CD14-positive monocyte (primary cell): ENCODE data around the gene PTPRN2. TPM values are rescaled to one million over a fixed set of nuclear protein-coding genes. Genes with fewer than 3 reads are reported as not detected.

Experiments
- DNase-seq, 3 donors: peaks; one replicate each; pipeline ENCODE4 v3.0.0-alpha.2; 2011 to 2022
- H2AFZ ChIP-seq: 2 replicates; pipeline ENCODE4 v1.6.0; 2012; ENCODE audit warnings: mild to moderate bottlenecking, low read depth, low read length, inconsistent platforms; ENCODE audit not compliant: insufficient read depth, poor library complexity, severe bottlenecking
- H3K27ac ChIP-seq, 2 donors: 1 replicate in 1 of 2; 2 replicates in 1 of 2; pipeline ENCODE4 v1.5.1; 2012 to 2013; ENCODE audit warnings: low read length in 2 of 2, control low read depth in 1 of 2, inconsistent platforms in 1 of 2, low read depth in 1 of 2, mild to moderate bottlenecking in 1 of 2
- H3K27me3 ChIP-seq, 2 donors: one replicate each; pipeline versions ENCODE4 v1.6.0 to v1.6.1; 2011 to 2013; ENCODE audit warnings: low read length in 2 of 2; ENCODE audit not compliant: control insufficient read depth in 2 of 2, insufficient read depth in 2 of 2
- H3K36me3 ChIP-seq, 2 donors: replicated peaks in 1 of 2; 1 replicate in 1 of 2; 2 replicates in 1 of 2; pipeline versions ENCODE4 v1.5.1 to v1.6.1; 2012 to 2013; ENCODE audit warnings: low read length in 2 of 2, control low read depth in 1 of 2, inconsistent platforms in 1 of 2, mild to moderate bottlenecking in 1 of 2; ENCODE audit not compliant: insufficient read depth in 2 of 2, control insufficient read depth in 1 of 2
- H3K4me1 ChIP-seq, 2 donors: 1 replicate in 1 of 2; 2 replicates in 1 of 2; pipeline versions ENCODE4 v1.5.1 to v1.6.1; 2012 to 2013; ENCODE audit warnings: low read length in 2 of 2, control low read depth in 1 of 2, inconsistent platforms in 1 of 2, mild to moderate bottlenecking in 1 of 2, moderate library complexity in 1 of 2; ENCODE audit not compliant: insufficient read depth in 2 of 2, control insufficient read depth in 1 of 2
- H3K4me2 ChIP-seq: replicated peaks from 2 replicates; pipeline ENCODE3; 2012; ENCODE audit warnings: low read length, moderate library complexity, mild to moderate bottlenecking; ENCODE audit not compliant: poor library complexity, severe bottlenecking; ENCODE audit errors: extremely low read depth
- H3K4me3 ChIP-seq, 3 experiments: fragments of 200-600 bp in 1 of 3; sonication (generic) in 1 of 3; replicated peaks in 1 of 3; 1 replicate in 2 of 3; 2 replicates in 1 of 3; pipeline ENCODE4 v1.5.1; 2011 to 2013; ENCODE audit warnings: low read length in 3 of 3, mild to moderate bottlenecking in 3 of 3, control low read depth in 2 of 3, low read depth in 2 of 3, inconsistent platforms in 1 of 3, moderate library complexity in 1 of 3
- H3K79me2 ChIP-seq: 2 replicates; pipeline ENCODE4 v1.6.0; 2012; ENCODE audit warnings: mild to moderate bottlenecking, control low read depth, inconsistent platforms, low read length, moderate library complexity; ENCODE audit not compliant: insufficient read depth
- H3K9ac ChIP-seq: 2 replicates; pipeline ENCODE4 v1.6.0; 2017; ENCODE audit warnings: low read length, mild to moderate bottlenecking; ENCODE audit not compliant: insufficient read depth, poor library complexity, severe bottlenecking
- H3K9me3 ChIP-seq, 2 donors: replicated peaks in 1 of 2; 1 replicate in 1 of 2; 2 replicates in 1 of 2; pipeline versions ENCODE4 v1.5.1 to v1.6.1; 2012 to 2013; ENCODE audit warnings: low read length in 2 of 2, control low read depth in 1 of 2; ENCODE audit not compliant: control insufficient read depth in 1 of 2, insufficient read depth in 1 of 2
- H4K20me1 ChIP-seq: 2 replicates; pipeline ENCODE4 v1.6.0; 2012; ENCODE audit warnings: mild to moderate bottlenecking, low read length, control low read depth, moderate library complexity; ENCODE audit not compliant: insufficient read depth
- H3K27ac Mint-ChIP-seq, 7 donors: one replicate each; pipeline ENCODE4 v1.8.0; 2020; ENCODE audit warnings: mild to moderate bottlenecking in 7 of 7, mixed read lengths in 7 of 7, moderate library complexity in 6 of 7, inconsistent platforms in 2 of 7
- H3K27me3 Mint-ChIP-seq, 3 donors: one replicate each; pipeline ENCODE4 v1.8.0; 2021 to 2022; ENCODE audit warnings: low read depth in 3 of 3, mild to moderate bottlenecking in 3 of 3, mixed read lengths in 3 of 3, moderate library complexity in 3 of 3, inconsistent platforms in 1 of 3
- H3K36me3 Mint-ChIP-seq, 2 donors: one replicate each; pipeline ENCODE4 v1.8.0; 2020; ENCODE audit warnings: mixed read lengths in 2 of 2, inconsistent platforms in 1 of 2, mild to moderate bottlenecking in 1 of 2
- H3K4me1 Mint-ChIP-seq: one replicate; pipeline ENCODE4 v1.8.0; 2020; ENCODE audit warnings: mild to moderate bottlenecking, mixed read lengths
- H3K4me3 Mint-ChIP-seq, 2 donors: one replicate each; pipeline ENCODE4 v1.8.0; 2020; ENCODE audit warnings: mild to moderate bottlenecking in 2 of 2, mixed read lengths in 2 of 2, moderate library complexity in 1 of 2
- H3K9me3 Mint-ChIP-seq, 7 donors: one replicate each; pipeline ENCODE4 v1.8.0; 2020 to 2022; ENCODE audit warnings: mixed read lengths in 7 of 7, mild to moderate bottlenecking in 6 of 7, moderate library complexity in 6 of 7, inconsistent platforms in 2 of 7
- CTCF ChIP-seq: fragments of 200-600 bp; IDR thresholded peaks from one replicate; pipeline ENCODE4 v1.8.0; 2022; ENCODE audit warnings: antibody characterized with exemption, mild to moderate bottlenecking
- WGBS: methylation state at CpG from one replicate; pipeline ENCODE4 v1.1.5; 2013; ENCODE audit warnings: missing lambda C conversion rate; ENCODE audit not compliant: insufficient coverage; 5-methylcytosine and 5-hydroxymethylcytosine counted together
- intact Hi-C, 2 donors: fragments of 100-400 bp; cut with micrococcal nuclease; formaldehyde crosslinking; loops; one replicate each; pipeline versions ENCODE4 v1.15.0 to v1.15.1; 2023
- polyA plus RNA-seq, 3 donors: library from polyadenylated mRNA; depleted of rRNA in 1 of 3; unstranded in 2 of 3; stranded (reverse) in 1 of 3; fragments of 300-500 nt in 2 of 3; fragments of >200 nt in 1 of 3; fragmentation: Illumina TruSeq in 2 of 3; gene quantifications; 1 replicate in 2 of 3; 2 replicates in 1 of 3; pipeline ENCODE4 v1.2.3, GENCODE V29; 2012 to 2021

PTPRN2 gene
- polyA plus RNA-seq, 3 donors = 0.25 to 1.4 (median 0.97) TPM

GRCh38 chr7:157818701-157819454 is 768.7 kb downstream of the PTPRN2 start:
- WGBS = 90% methylated on average over 17 of the region's 20 CpGs
- no peak for TF ChIP-seq CTCF

GRCh38 chr7:157817944-157818700 is 769.5 kb downstream of the PTPRN2 start:
- H3K27ac Mint-ChIP-seq = no peak overlapping the region

More at GRCh38 chr7:157818701-157819454, 768.7 kb downstream of the PTPRN2 start:
- no peak overlapping the region for H3K9ac ChIP-seq
- H3K27me3 ChIP-seq = no peaks in the 10 kb centered on the region
- H3K79me2 ChIP-seq = no peaks in the 10 kb centered on the region
- no peak for DNase-seq
- H3K4me2 ChIP-seq = no peak overlapping the region
- H3K9me3 ChIP-seq = no peaks in the 10 kb centered on the region
- H3K9me3 Mint-ChIP-seq = peaks cover 0 to 3% (median 0%) of the 10 kb centered on the region in 7 donors
- no peaks in the 10 kb centered on the region for H3K4me1 ChIP-seq
- H3K36me3 Mint-ChIP-seq = no peaks in the 10 kb centered on the region
- no peaks in the 10 kb centered on the region for H3K36me3 ChIP-seq
- no peak overlapping the region for H3K27ac Mint-ChIP-seq
- peaks cover 2 to 4% (median 3%) of the 10 kb centered on the region in 3 donors for H3K27me3 Mint-ChIP-seq
- no peak overlapping the region for H2AFZ ChIP-seq
- intact Hi-C loops = no loop called here
- no peak overlapping the region for H3K4me3 ChIP-seq
- no peak overlapping the region for H3K4me3 Mint-ChIP-seq
- H4K20me1 ChIP-seq = no peaks in the 10 kb centered on the region
- H3K27ac ChIP-seq = no peak overlapping the region
- H3K4me1 Mint-ChIP-seq = no peaks in the 10 kb centered on the region

More at GRCh38 chr7:157817944-157818700, 769.5 kb downstream of the PTPRN2 start:
- H3K4me1 Mint-ChIP-seq = no peaks in the 10 kb centered on the region
- Histone ChIP-seq H4K20me1 (no peaks in the 10 kb centered on the region), H3K4me3 (no peak overlapping the region), H3K27ac (no peak overlapping the region), H3K36me3 (no peaks in the 10 kb centered on the region), H3K9me3 (no peaks in the 10 kb centered on the region), H3K4me1 (no peaks in the 10 kb centered on the region), H3K9ac (no peak overlapping the region), H3K27me3 (no peaks in the 10 kb centered on the region), H3K4me2 (no peak overlapping the region), H3K79me2 (no peaks in the 10 kb centered on the region), H2AFZ (no peak overlapping the region)
- peaks cover 0 to 3% (median 0%) of the 10 kb centered on the region in 7 donors for H3K9me3 Mint-ChIP-seq
- 88% methylated on average over 11 of the region's 13 CpGs for WGBS
- no peak overlapping the region for H3K4me3 Mint-ChIP-seq
- no peak for TF ChIP-seq CTCF
- peaks cover 2 to 4% (median 3%) of the 10 kb centered on the region in 3 donors for H3K27me3 Mint-ChIP-seq
- no peaks in the 10 kb centered on the region for H3K36me3 Mint-ChIP-seq
- intact Hi-C loops = no loop called here
- no peak for DNase-seq
